Measurements from ENCODE around the gene IQSEC1. TPM values are rescaled to one million over a fixed set of nuclear protein-coding genes. Genes with fewer than 3 reads are reported as not detected.

IQSEC1 gene
- total RNA-seq, 1 donor: 135 TPM

DNA sequence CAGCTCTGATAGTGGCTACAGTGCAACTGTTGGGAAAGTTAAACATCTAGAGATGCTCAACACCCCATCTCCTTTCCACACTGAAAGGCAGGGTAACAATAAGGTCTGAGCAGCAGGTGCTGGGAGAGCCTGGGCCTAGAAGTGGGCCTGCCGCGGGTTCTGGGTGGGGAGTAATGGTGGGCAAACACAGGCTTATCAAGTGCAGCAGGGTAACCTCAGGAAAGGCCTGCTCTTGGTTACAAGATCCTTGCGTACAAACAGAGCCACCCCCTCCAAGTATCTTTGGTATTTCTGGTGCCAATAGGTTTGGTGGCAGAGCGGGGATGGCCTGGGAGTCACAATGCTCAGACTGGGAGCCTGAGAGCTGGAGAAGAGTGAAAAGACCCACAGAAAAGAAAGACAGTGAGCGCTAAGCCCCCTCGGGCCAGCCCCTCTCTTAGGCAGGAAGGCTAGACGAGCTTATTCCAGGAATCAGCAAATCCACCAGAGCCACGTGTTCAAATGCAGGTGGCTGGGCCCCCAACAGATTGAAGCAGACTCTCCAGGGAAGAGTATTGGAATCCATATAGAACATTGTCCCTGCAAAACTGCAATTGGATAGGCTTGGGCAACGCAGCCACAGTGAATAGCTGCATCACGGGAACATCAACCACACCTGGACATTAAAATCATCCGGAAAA is 2.7 kb downstream of the IQSEC1 start:
- peaks cover 74% of the 10 kb centered on the region for H3K4me1 ChIP-seq (ENCODE audit: insufficient read depth, low read length)
- peaks cover 12% of the 10 kb centered on the region for H3K27me3 ChIP-seq (ENCODE audit: insufficient read depth, low read length)
- H3K4me3 ChIP-seq (ENCODE audit: low read length): no peak overlapping the region
- H3K9me3 ChIP-seq (ENCODE audit: low read depth, low read length): no peaks in the 10 kb centered on the region

GRCh38 chr3:13069495-13069894 is 3.7 kb downstream of the IQSEC1 start:
- Histone ChIP-seq H3K27me3 (ENCODE audit: insufficient read depth, low read length) (peaks cover 12% of the 10 kb centered on the region), H3K9me3 (ENCODE audit: low read depth, low read length) (no peaks in the 10 kb centered on the region), H3K4me1 (ENCODE audit: insufficient read depth, low read length) (peaks cover 66% of the 10 kb centered on the region), H3K4me3 (ENCODE audit: low read length) (no peak overlapping the region)

GRCh38 chr3:13068269-13069010 is 4.8 kb downstream of the IQSEC1 start:
- H3K9me3 ChIP-seq (ENCODE audit: low read depth, low read length): no peaks in the 10 kb centered on the region
- H3K4me1 ChIP-seq (ENCODE audit: insufficient read depth, low read length): peaks cover 60% of the 10 kb centered on the region
- H3K27me3 ChIP-seq (ENCODE audit: insufficient read depth, low read length): peaks cover 6% of the 10 kb centered on the region
- H3K4me3 ChIP-seq (ENCODE audit: low read length): no peak overlapping the region

GRCh38 chr3:13067778-13068177 is 5.5 kb downstream of the IQSEC1 start:
- H3K9me3 ChIP-seq (ENCODE audit: low read depth, low read length): no peaks in the 10 kb centered on the region
- peaks cover 54% of the 10 kb centered on the region for H3K4me1 ChIP-seq (ENCODE audit: insufficient read depth, low read length)
- H3K4me3 ChIP-seq (ENCODE audit: low read length): no peak overlapping the region
- peaks cover 4% of the 10 kb centered on the region for H3K27me3 ChIP-seq (ENCODE audit: insufficient read depth, low read length)

GRCh38 chr3:13066834-13067233 is 6.4 kb downstream of the IQSEC1 start:
- H3K4me3 ChIP-seq (ENCODE audit: low read length): no peak overlapping the region
- peaks cover 45% of the 10 kb centered on the region for H3K4me1 ChIP-seq (ENCODE audit: insufficient read depth, low read length)
- H3K9me3 ChIP-seq (ENCODE audit: low read depth, low read length): no peaks in the 10 kb centered on the region
- no peaks in the 10 kb centered on the region for H3K27me3 ChIP-seq (ENCODE audit: insufficient read depth, low read length)

- Histone ChIP-seq H3K27me3 (ENCODE audit: insufficient read depth, low read length) (no peaks in the 10 kb centered on the region), H3K4me1 (ENCODE audit: insufficient read depth, low read length) (peaks cover 40% of the 10 kb centered on the region), H3K4me3 (ENCODE audit: low read length) (no peak overlapping the region), H3K9me3 (ENCODE audit: low read depth, low read length) (no peaks in the 10 kb centered on the region)
These were observed 7.0 kb downstream of the IQSEC1 start for GRCh38 chr3:13066236-13066635.

GRCh38 chr3:13065727-13066126 is 7.5 kb downstream of the IQSEC1 start:
- Histone ChIP-seq H3K27me3 (ENCODE audit: insufficient read depth, low read length) (no peaks in the 10 kb centered on the region), H3K4me3 (ENCODE audit: low read length) (no peak overlapping the region), H3K9me3 (ENCODE audit: low read depth, low read length) (no peaks in the 10 kb centered on the region), H3K4me1 (ENCODE audit: insufficient read depth, low read length) (peaks cover 36% of the 10 kb centered on the region)

- Histone ChIP-seq H3K9me3 (ENCODE audit: low read depth, low read length) (no peaks in the 10 kb centered on the region), H3K4me1 (ENCODE audit: insufficient read depth, low read length) (peaks cover 28% of the 10 kb centered on the region), H3K27me3 (ENCODE audit: insufficient read depth, low read length) (no peaks in the 10 kb centered on the region), H3K4me3 (ENCODE audit: low read length) (no peak overlapping the region)
These were observed 8.3 kb downstream of the IQSEC1 start for GRCh38 chr3:13064964-13065363.

GRCh38 chr3:13064159-13064868 is 8.9 kb downstream of the IQSEC1 start:
- Histone ChIP-seq H3K27me3 (ENCODE audit: insufficient read depth, low read length) (no peaks in the 10 kb centered on the region), H3K9me3 (ENCODE audit: low read depth, low read length) (no peaks in the 10 kb centered on the region), H3K4me1 (ENCODE audit: insufficient read depth, low read length) (peaks cover 22% of the 10 kb centered on the region), H3K4me3 (ENCODE audit: low read length) (no peak overlapping the region)

DNA sequence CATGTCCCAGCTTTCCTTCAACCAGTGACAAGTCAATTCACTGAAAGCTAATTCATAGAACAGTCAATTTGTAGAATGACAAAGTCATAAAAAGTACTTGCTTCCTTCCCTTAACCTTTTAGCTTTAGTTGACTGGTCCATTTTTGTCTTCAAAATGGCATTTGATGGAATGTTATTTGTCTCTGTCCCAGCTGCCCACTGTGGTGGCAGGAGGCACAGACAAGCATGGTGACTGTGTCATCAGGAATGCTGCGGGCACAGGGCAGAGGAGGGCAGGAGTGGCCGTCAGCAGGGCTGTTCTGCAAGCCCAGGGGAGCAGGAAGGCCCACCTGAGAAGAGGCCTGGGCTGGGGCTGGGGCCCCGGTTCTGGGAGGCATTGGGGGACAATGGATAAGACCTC is 10.0 kb downstream of the IQSEC1 start:
- peaks cover 13% of the 10 kb centered on the region for H3K4me1 ChIP-seq (ENCODE audit: insufficient read depth, low read length)
- no peak overlapping the region for H3K4me3 ChIP-seq (ENCODE audit: low read length)
- H3K9me3 ChIP-seq (ENCODE audit: low read depth, low read length): no peaks in the 10 kb centered on the region
- no peaks in the 10 kb centered on the region for H3K27me3 ChIP-seq (ENCODE audit: insufficient read depth, low read length)

- no peak overlapping the region for H3K4me3 ChIP-seq (ENCODE audit: low read length)
- peaks cover 13% of the 10 kb centered on the region for H3K4me1 ChIP-seq (ENCODE audit: insufficient read depth, low read length)
- no peaks in the 10 kb centered on the region for H3K9me3 ChIP-seq (ENCODE audit: low read depth, low read length)
- no peaks in the 10 kb centered on the region for H3K27me3 ChIP-seq (ENCODE audit: insufficient read depth, low read length)
These were observed 10.6 kb downstream of the IQSEC1 start for GRCh38 chr3:13062647-13063046.

- Histone ChIP-seq H3K27me3 (ENCODE audit: insufficient read depth, low read length) (no peaks in the 10 kb centered on the region), H3K4me1 (ENCODE audit: insufficient read depth, low read length) (peaks cover 2% of the 10 kb centered on the region), H3K4me3 (ENCODE audit: low read length) (no peak overlapping the region), H3K9me3 (ENCODE audit: low read depth, low read length) (no peaks in the 10 kb centered on the region)
These were observed 12.8 kb downstream of the IQSEC1 start for GRCh38 chr3:13060341-13060910.

DNA sequence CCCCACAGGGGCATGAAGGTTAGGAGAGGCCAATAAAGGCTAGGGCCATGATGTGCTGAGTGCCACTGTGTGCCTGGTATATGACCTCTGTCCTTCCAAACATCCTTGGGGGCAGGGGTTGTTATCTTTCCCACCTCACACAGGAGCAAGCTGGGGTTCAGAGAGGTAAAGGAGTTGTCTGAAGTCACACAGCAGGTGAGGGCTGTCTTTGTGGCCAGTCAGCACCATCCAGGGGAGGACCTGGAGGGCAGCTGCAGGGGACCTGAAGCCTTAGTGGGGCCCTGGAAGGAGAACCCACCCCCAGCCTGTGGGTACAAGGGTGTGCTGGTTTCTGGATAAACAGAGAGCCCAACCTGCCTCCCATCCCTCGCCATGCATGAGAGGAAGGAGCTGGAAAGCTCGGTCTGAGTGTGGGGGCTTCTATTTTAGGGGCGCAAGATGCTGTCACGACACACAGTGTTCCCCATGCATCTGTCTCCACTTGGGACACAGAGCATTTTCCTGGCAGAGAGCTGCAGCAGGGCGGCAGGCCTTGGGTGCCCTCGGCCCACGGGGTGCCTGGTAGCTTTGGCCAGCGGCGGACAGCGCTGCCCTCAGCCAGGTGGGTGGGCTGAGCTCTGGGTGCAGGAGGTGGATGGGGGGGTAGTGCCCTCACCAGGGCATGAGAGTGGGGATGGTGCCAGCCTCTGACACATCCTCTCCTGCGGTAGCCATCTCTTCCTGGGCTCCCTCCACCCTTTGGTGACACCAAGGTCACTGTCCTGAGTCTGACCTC is 14.7 kb downstream of the IQSEC1 start:
- Histone ChIP-seq H3K27me3 (ENCODE audit: insufficient read depth, low read length) (no peaks in the 10 kb centered on the region), H3K4me1 (ENCODE audit: insufficient read depth, low read length) (no peaks in the 10 kb centered on the region), H3K9me3 (ENCODE audit: low read depth, low read length) (no peaks in the 10 kb centered on the region), H3K4me3 (ENCODE audit: low read length) (no peak overlapping the region)

GRCh38 chr3:13057282-13058040 is 15.8 kb downstream of the IQSEC1 start:
- Histone ChIP-seq H3K4me1 (ENCODE audit: insufficient read depth, low read length) (no peaks in the 10 kb centered on the region), H3K9me3 (ENCODE audit: low read depth, low read length) (no peaks in the 10 kb centered on the region), H3K27me3 (ENCODE audit: insufficient read depth, low read length) (no peaks in the 10 kb centered on the region), H3K4me3 (ENCODE audit: low read length) (no peak overlapping the region)

Data from mononuclear cell (primary cell).